IPS DF 6.9 (cell line): Measurements from ENCODE around the gene DNAJA3.
A peak's percentile ranks its signal among the peaks of the same experiment; 100 is the strongest.

Source experiments
- DNase-seq: peaks from one replicate; pipeline ENCODE4 v3.0.0-alpha.2; 2013; ENCODE audit warnings: low read depth, low spot score
- H3K27ac ChIP-seq: one replicate; pipeline ENCODE4 v1.5.1; 2013; ENCODE audit warnings: low read length, control low read depth
- H3K27me3 ChIP-seq: 2 replicates; pipeline ENCODE4 v1.6.1; 2013; ENCODE audit warnings: mild to moderate bottlenecking, low read length; ENCODE audit not compliant: control insufficient read depth, insufficient read depth
- H3K36me3 ChIP-seq: 2 replicates; pipeline ENCODE4 v1.6.1; 2013; ENCODE audit warnings: low read length; ENCODE audit not compliant: control insufficient read depth, insufficient read depth
- H3K4me1 ChIP-seq: 2 replicates; pipeline ENCODE4 v1.6.1; 2013; ENCODE audit warnings: low read length; ENCODE audit not compliant: control insufficient read depth, insufficient read depth
- H3K4me3 ChIP-seq: 2 replicates; pipeline ENCODE4 v1.5.1; 2013; ENCODE audit warnings: mild to moderate bottlenecking, low read length
- H3K9me3 ChIP-seq: 2 replicates; pipeline ENCODE4 v1.6.1; 2013; ENCODE audit warnings: low read length, inconsistent platforms; ENCODE audit not compliant: control insufficient read depth, insufficient read depth
- WGBS: extraction: QIAGEN DNeasy Blood & Tissue Kit; methylation state at CpG from one replicate; pipeline ENCODE4 v1.1.7; 2013; ENCODE audit warnings: mixed read lengths, missing lambda C conversion rate; ENCODE audit not compliant: insufficient read length, insufficient coverage; 5-methylcytosine and 5-hydroxymethylcytosine counted together

Gene DNAJA3

DNA sequence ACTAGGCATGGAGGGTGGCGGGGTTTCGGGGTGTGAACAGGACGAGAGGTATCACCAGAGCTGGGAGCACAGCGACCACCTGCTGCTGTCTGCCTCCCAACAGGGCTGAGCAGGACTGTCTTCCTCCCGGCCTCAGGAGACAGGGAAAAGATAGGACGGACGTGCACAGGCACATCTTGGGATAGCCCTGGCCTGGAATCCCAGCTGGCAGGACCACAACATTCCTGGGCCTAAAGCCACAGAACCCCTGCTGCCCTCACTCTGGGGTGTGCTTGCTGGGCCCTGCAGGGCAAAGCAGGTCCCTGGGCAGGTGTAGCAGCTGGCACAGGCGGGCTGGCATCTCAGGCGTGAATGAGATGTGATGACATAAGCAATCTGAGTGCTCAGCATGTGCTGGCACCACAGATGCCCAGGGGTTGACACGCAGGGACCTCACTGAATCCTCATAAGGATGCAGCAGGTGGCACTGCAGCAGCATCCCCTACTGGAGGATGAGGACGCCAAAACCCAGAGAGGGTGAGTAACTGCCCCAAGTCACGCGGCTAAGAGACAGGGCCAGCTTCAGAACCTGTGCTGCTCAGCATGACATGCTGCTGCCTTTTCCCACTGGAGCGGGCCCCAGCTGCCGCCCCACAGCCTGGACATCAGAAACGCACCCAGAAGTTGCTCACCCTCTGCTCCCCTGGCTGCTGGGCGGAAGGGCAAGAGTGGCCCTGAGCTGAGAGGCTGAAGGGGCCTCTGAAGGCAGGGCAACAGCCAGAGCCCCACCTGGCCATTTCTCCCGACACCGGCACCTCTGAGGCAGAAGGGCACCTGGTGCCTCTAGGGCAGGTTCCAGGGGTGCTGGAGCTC is 16.4 kb upstream of the DNAJA3 start:
- WGBS, result no CpG with 5 or more reads among the region's 19 CpGs
- Histone ChIP-seq H3K27me3 (no peaks in the 10 kb centered on the region), H3K4me1 (no peaks in the 10 kb centered on the region), H3K9me3 (no peaks in the 10 kb centered on the region), H3K36me3 (peaks cover 2% of the 10 kb centered on the region; the same call in 1 of the 2 replicates), H3K4me3 (no peak overlapping the region), H3K27ac (no peak overlapping the region)
- DNase-seq, result no peak

DNA sequence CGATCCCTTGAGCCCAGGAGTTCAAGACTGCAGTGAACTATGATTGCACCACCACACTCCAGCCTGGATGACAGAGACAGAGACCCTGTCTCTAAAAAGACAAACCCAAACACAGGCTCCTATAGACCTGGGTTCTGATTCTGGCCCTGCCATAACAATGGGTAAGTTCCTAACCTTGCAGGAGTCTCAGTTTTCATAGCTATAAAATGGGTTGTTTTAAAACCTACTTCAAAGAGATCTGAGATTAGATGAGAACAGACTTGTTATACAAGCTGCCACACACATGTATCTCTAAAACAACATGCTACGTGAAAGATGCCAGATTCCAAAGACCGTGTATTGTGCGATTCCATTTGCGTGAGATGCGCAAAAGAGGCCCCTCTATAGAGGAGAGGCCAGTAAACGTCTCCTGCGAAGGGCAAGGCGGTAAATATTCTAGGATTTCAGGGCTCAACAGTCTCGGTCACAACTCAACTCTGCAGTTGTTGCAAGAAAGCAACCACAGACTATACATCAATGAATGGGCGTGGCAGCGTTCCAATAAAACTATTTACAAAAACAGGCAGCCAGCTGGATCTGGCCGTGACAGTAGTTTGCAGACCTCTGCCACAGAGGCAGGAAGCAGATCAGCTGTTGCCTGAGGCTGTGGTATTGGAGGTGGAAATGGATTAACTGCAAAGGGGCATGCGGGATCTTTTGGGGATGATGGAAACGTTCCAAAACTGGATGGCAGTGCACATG is 15.2 kb upstream of the DNAJA3 start:
- H3K36me3 ChIP-seq, result peaks cover 2% of the 10 kb centered on the region; the same call in 1 of the 2 replicates
- DNase-seq, result no peak
- no CpG with 5 or more reads among the region's 15 CpGs for WGBS

DNA sequence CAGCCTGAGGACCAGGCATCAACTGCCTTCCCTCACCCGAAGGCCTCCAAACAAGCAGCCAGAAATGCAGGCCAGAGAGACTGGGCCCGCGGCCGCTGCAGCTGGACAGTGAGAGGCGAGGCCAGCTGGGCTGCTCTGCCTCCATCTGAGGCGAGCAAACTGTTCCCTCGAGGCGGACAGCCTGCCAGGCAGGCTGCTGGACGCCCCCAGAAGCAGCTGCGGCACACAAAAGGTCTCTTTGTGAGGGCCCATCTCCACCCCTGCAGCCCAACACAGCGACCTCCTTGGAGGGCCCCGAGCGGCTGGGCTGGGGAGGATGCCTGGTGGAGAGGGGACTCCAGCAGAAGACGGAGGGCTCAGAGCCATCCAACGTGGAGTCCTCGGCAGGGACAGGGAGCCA is 14.0 kb upstream of the DNAJA3 start:
- Histone ChIP-seq H3K4me1 (peaks cover 3% of the 10 kb centered on the region; the same call in 1 of the 2 replicates), H3K4me3 (no peak overlapping the region)
- no CpG with 5 or more reads among the region's 16 CpGs for WGBS

More for the DNA sequence above, 15.2 kb upstream of the DNAJA3 start:
- Histone ChIP-seq H3K9me3 (no peaks in the 10 kb centered on the region), H3K27me3 (no peaks in the 10 kb centered on the region), H3K4me1 (peaks cover 2% of the 10 kb centered on the region; the same call in 1 of the 2 replicates), H3K4me3 (no peak overlapping the region), H3K27ac (no peak overlapping the region)

DNA sequence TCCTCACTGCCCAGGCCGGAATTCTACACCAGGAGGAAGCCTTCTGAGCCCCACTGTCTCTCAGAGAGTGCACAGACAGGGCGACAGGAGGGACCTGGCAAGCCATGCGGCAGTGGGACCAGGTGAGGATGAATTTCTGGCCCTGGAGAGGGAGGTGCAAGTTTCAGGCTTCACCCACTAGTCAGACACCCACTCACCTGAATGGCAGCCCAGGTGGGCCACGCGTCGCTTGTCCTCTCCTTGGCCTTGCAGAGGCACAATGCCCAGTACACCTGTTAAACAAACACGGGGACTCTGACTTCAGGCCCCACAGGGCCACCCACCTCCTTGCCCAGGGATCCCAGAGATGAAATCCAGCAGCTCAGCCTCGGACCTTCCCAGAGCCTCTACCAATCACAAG is 13.5 kb upstream of the DNAJA3 start:
- WGBS, result no CpG with 5 or more reads among the region's 8 CpGs
- no peak overlapping the region for H3K4me3 ChIP-seq
- peaks cover 2% of the 10 kb centered on the region; the same call in 1 of the 2 replicates for H3K36me3 ChIP-seq
- H3K4me1 ChIP-seq, result peaks cover 3% of the 10 kb centered on the region; the same call in 1 of the 2 replicates
- DNase-seq, result no peak
- no peak overlapping the region for H3K27ac ChIP-seq
- no peaks in the 10 kb centered on the region for H3K27me3 ChIP-seq
- H3K9me3 ChIP-seq, result no peaks in the 10 kb centered on the region

More for the DNA sequence above, 14.0 kb upstream of the DNAJA3 start:
- peaks cover 2% of the 10 kb centered on the region; the same call in 1 of the 2 replicates for H3K36me3 ChIP-seq
- DNase-seq, result no peak
- H3K27me3 ChIP-seq, result no peaks in the 10 kb centered on the region
- H3K27ac ChIP-seq, result no peak overlapping the region
- no peaks in the 10 kb centered on the region for H3K9me3 ChIP-seq

DNA sequence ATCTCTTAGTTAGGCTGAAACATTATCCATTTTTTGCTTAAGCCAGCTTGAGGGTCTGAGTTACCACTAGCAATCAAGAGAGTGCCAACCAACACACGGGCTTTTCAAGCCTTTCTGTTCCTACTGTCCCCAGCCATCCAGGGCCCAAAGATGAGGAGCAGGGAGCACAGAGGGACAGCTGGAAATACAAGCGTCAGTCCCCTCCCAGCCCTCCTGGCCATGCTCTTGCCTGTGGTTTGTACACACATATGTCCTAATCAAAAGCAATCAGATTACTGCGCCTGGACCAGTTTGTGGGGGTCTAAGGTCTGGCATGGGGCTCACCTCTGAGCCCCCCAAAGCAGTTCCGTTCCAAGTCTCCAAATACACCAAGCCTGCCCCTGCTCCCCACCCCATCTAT is 12.8 kb upstream of the DNAJA3 start:
- WGBS, result no CpG with 5 or more reads among the region's 4 CpGs
- no peak for DNase-seq
- H3K9me3 ChIP-seq, result no peaks in the 10 kb centered on the region
- no peaks in the 10 kb centered on the region for H3K27me3 ChIP-seq
- H3K36me3 ChIP-seq, result peaks cover 2% of the 10 kb centered on the region; the same call in 1 of the 2 replicates
- H3K4me1 ChIP-seq, result peaks cover 3% of the 10 kb centered on the region; the same call in 1 of the 2 replicates
- H3K4me3 ChIP-seq, result no peak overlapping the region
- no peak overlapping the region for H3K27ac ChIP-seq

DNA sequence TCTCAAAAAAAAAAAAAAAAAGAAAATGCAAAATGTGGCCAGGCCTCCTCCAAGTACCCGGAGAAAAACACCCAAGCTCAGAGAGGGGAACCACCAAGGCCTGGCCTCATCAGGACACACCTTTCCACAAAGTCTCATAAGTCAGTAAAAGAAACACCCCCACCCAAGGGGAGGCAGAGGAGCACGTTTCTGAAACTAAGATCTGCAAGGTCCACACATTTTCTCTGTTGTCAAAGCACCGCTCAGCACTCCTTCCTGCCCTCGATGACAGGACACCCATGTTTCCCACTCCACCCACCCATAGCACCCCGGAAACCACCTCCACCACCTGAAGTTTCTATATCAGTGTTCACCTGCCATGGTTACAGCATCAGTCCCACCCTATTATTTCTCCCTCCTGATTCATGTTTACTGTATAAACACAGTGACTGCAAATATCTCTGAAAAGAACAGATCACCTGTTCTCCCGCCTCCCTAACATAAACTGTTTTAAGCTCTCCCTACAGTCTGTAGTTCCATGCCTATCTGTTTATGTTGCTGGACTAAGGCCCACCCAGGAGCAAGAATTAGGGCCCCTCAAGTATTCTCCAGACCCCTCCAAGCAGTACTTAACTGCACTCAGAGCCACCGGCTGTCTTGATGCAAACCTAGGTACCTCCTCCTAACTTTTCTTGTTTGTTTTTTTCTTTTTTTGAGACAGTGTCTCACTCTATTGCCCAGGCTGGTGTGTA is 11.3 kb upstream of the DNAJA3 start:
- Histone ChIP-seq H3K36me3 (peaks cover 2% of the 10 kb centered on the region; the same call in 1 of the 2 replicates), H3K9me3 (no peaks in the 10 kb centered on the region), H3K4me1 (peaks cover 3% of the 10 kb centered on the region; the same call in 1 of the 2 replicates), H3K27ac (no peak overlapping the region), H3K4me3 (no peak overlapping the region), H3K27me3 (no peaks in the 10 kb centered on the region)
- WGBS, result no CpG with 5 or more reads among the region's 7 CpGs
- no peak for DNase-seq

DNA sequence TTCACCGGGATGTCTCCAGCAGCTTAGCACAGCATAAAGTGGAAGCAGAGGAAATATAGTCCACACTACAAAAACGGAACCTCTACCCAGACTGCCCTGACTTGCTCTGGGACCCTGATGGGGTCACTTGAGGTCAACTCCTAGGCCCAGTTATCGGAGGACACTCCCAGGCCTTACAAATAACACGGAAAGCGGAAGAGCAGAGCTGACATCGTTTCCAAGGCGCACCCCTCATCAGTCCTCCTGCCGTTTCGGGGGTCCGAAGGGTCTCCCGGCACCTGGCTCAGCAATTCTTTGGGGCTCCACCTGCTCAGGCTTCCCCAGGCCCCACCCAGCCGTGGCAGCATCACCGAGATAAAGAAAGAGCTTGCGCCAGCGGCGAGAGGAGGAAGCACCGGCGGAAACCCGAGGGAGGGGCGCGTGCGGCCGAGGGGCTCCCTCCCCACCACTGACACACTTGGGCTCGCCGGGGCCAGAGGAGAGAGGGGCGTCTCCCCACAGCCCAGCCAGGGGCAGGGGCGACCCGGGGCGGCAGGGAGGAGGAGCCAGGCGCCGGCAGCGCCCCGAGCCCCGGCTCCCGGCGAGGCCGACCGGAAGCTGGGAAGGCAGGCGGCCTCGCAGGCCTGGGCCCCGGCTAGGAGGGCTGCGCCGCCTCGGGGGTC is 10.0 kb upstream of the DNAJA3 start:
- no CpG with 5 or more reads among the region's 44 CpGs for WGBS
- peaks cover 2% of the 10 kb centered on the region; the same call in 1 of the 2 replicates for H3K36me3 ChIP-seq
- no peaks in the 10 kb centered on the region for H3K9me3 ChIP-seq
- no peak overlapping the region for H3K27ac ChIP-seq
- H3K27me3 ChIP-seq, result no peaks in the 10 kb centered on the region
- peak overlapping the region; percentile 72 for H3K4me3 ChIP-seq
- no peak for DNase-seq
- peaks cover 3% of the 10 kb centered on the region; the same call in 1 of the 2 replicates for H3K4me1 ChIP-seq

DNA sequence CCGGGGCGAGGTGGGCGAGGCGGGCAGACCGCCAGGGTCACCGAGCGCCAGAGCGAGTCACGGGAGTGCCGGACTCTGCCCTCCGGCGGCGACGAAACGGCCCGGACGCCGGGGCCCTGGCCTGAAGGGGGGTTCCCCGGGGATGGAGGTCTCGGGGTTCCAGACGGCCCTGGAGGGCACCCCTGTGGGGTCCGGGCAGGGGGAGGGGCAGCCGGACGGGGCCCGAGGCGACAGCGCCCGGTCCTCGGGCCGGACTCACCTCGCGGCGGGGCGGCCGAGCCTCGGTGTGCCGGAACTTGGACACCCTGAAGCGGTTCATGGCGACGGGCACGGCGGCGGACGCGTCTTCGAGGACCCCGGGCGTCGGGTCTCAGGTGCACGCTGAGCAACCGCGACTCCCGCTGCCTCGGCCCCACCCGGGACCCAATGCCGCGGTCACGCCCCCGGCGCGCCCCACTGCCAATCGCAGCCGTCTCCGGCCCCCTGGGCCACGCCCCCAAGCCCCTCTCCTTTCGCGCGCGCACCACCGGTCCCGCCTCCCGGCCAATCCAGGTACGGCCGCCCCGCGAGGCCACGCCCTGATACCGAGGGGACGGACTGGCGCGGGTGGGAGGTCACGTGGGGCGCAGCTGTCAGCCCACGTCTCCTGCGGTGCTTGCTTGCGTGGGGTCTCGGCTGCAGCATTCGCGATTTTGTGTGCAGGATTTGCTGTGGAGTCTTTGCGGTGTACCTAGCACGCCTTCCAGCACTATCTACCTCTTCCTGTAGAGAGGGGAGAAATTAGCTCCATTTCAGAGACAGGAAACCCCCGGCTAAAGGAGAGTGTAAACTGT is 9.3 kb upstream of the DNAJA3 start, which contains the start of gene CORO7:
TSS of gene CORO7 (minus strand) at position 397 of the 833 bp plus-strand sequence. CDS start at position 319, 78 bp downstream.
- no CpG with 5 or more reads among the region's 92 CpGs for WGBS
- Histone ChIP-seq H3K27ac (no peak within 1 kb of the TSS), H3K4me3 (peak within 1 kb of the TSS; percentile 72), H3K9me3 (no peaks in the 10 kb centered on the region), H3K27me3 (no peaks in the 10 kb centered on the region), H3K4me1 (peaks cover 3% of the 10 kb centered on the region; the same call in 1 of the 2 replicates), H3K36me3 (peaks cover 2% of the 10 kb centered on the region; the same call in 1 of the 2 replicates)
- DNase-seq, result no peak

DNA sequence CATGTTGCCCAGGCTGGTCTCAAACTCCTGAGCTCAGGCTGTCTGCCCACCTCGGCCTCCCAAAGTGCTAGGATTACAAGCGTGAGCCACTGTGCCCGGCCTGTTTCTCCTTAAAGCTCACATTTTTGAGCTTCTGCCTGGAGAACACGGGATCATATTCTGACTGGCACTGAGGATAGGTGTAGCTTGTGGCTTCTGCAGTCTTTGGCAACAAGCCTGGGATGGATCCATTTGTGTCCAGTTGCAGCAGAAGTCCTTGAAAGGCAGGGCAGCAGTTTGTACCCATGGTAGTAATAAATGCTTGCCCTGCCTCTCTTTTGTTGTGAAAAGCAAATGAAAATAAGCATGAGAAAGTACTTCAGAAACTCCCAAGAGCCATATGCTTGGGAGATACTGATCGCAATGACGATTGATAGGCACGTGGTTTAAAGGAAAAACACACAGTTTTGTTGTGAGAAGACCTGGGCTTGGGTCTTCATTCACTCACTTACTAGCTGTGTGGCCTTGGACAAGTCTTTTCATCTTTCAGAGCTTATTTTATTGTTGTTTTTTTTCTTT is 6.2 kb upstream of the DNAJA3 start:
- Histone ChIP-seq H3K27me3 (no peaks in the 10 kb centered on the region), H3K4me3 (no peak overlapping the region), H3K27ac (no peak overlapping the region), H3K4me1 (peaks cover 3% of the 10 kb centered on the region; the same call in 1 of the 2 replicates), H3K36me3 (no peaks in the 10 kb centered on the region), H3K9me3 (no peaks in the 10 kb centered on the region)
- no peak for DNase-seq
- no CpG with 5 or more reads among the region's 7 CpGs for WGBS
